ENCODE data around the gene ARFGAP3.

DNA sequence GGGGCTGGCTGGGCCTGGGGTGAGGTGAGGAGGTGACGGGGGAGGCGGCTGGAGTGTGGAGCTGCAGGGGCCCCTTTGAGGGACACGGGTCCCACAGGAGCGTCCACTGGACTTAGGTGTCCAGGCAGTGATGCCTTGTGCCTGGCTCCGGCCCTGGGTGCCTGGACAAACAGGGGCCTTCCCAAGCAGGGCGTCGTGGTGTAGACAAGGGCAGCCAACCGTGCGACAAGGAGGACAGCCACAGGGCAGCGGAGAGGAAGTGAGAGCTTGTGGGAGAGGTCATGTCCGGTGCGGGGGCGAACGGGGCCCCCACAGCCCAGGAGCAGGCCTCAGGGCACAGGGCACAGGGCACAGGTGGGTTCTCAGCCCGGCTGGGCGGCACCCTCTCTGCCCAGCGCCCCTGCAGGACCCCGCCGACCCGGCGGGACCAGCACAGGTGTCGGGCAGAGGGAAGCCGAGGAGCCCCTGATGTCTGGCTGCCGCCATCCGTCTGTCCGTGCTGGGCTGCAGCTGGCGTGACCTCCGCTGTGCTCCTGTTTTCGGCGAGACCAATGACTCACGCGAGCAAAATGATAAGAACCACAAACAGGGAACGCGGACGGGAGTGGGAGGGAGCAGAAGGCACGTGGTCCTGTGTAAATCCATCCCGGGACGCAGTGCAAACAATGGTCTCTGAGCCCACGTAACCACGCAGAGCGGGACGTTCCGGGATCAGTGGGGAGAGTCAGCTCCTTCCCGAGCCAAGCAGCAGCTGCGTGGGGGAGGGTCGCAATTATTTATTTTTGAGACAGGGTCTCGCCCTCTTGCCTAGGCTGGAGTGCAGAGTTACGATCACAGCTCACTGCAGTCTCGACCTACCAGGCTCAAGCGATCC, 87.3 kb downstream of the ARFGAP3 start:
- no peak for TF ChIP-seq POLR2A (IDR thresholded peaks at IDR 0.05)
- no peak for TF ChIP-seq CTCF (IDR thresholded peaks at IDR 0.05)

Measured in tibial nerve (tissue), 3 donors.